Neural cell (in vitro differentiated cells): Measurements from ENCODE around the gene DOK7.

ENCODE experiments used
- EP300 ChIP-seq: fragments of 450-650 bp; conservative IDR thresholded peaks from 2 replicates; pipeline ENCODE4 v1.6.1; 2014; ENCODE audit warnings: antibody characterized with exemption, mild to moderate bottlenecking, moderate library complexity; ENCODE audit not compliant: poor library complexity, severe bottlenecking
- TF ChIP-seq, protein P1 (sequence below): fragments of 450-650 bp; IDR thresholded peaks from 2 replicates; pipeline ENCODE4 v1.5.1; 2014; ENCODE audit warnings: antibody characterized with exemption, mild to moderate bottlenecking, moderate library complexity; ENCODE audit not compliant: poor library complexity, severe bottlenecking

DNA sequence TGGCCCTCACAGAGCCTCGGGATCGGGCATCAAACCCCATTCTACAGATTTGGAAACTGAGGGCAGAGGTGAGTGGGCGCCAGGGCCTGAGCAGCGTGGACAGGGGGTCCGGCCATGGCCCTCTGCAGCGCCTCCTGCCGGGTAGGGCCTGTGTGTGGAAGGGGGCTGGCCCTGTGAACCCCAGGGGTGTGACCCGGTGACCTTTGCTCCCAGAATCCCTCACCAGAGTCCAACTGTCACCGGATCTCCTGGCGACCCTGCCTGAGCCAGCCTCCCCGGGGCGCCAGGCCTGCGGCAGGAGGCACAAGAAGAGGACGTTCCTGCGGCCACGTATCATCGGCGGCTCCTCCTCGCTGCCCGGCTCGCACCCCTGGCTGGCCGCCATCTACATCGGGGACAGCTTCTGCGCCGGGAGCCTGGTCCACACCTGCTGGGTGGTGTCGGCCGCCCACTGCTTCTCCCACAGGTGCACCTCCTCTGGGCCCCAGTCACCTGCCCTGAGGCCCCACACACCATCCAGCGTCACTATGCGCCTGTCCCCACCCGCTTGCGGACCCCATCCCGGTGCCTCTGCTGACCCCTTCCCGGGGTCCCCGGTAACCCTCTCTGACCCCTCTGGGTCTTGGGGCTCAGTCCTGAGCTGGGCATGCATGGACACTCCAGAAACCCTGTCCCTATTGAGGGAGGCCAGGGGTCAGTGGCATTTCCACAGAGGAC lies 17.1 kb upstream of the DOK7 start:
- no peak for TF ChIP-seq EP300
- TF ChIP-seq, protein P1, sequence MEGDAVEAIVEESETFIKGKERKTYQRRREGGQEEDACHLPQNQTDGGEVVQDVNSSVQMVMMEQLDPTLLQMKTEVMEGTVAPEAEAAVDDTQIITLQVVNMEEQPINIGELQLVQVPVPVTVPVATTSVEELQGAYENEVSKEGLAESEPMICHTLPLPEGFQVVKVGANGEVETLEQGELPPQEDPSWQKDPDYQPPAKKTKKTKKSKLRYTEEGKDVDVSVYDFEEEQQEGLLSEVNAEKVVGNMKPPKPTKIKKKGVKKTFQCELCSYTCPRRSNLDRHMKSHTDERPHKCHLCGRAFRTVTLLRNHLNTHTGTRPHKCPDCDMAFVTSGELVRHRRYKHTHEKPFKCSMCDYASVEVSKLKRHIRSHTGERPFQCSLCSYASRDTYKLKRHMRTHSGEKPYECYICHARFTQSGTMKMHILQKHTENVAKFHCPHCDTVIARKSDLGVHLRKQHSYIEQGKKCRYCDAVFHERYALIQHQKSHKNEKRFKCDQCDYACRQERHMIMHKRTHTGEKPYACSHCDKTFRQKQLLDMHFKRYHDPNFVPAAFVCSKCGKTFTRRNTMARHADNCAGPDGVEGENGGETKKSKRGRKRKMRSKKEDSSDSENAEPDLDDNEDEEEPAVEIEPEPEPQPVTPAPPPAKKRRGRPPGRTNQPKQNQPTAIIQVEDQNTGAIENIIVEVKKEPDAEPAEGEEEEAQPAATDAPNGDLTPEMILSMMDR = no peak
